GM10847 (cell line): ENCODE measurements around the gene NTSR1.

ENCODE experiments used
- POLR2A ChIP-seq: IDR thresholded peaks from 2 replicates; pipeline ENCODE4 v1.6.1; 2011; ENCODE audit not compliant: insufficient read length; ENCODE audit errors: extremely low read depth

NTSR1 gene

GRCh38 chr20:62667530-62668440 lies 40.9 kb upstream of the NTSR1 start:
- no peak for TF ChIP-seq POLR2A

GRCh38 chr20:62668441-62669027 lies 40.1 kb upstream of the NTSR1 start:
- no peak for TF ChIP-seq POLR2A

DNA sequence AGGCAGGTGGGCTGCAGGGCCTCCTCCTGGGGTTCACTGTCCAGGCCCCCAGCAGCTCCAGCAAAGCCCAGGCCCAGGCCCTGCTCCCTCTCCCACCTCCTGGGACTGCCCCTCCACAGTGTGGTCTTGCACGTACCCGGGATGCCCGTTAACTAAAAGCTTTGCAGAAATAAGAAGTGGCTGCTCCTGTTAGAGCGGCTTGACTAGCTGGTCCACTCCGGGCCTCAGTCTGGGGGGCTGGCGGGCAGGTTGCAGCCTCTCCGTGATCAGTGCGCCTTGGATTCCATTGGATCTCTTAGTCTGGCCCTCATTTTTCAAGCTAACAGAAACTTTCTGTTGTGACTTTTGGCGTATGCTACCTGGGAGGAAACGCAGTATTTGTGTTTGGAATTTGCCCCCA lies 39.4 kb upstream of the NTSR1 start:
- no peak for TF ChIP-seq POLR2A

GRCh38 chr20:62670156-62670555 lies 38.5 kb upstream of the NTSR1 start:
- no peak for TF ChIP-seq POLR2A

DNA sequence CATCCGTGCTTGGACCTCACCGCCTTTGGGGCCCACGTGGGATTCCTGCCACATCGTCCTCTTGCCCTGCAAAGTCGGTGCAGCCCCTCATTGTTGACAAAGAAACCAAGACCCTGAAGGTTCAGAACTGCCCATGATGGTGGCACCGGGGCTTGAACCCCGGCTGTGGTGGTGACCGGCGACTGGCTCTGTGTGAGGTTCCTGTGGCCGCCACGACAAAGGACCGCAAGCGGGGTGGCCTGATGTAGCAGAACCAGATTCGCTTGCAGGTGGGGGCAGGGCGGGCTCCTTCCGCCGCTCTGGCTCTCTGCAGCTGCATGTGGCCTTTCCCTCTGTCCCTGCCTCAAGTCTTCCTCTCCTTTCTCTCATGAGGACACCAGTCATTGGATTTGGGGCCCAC lies 37.6 kb upstream of the NTSR1 start:
- TF ChIP-seq POLR2A: no peak

DNA sequence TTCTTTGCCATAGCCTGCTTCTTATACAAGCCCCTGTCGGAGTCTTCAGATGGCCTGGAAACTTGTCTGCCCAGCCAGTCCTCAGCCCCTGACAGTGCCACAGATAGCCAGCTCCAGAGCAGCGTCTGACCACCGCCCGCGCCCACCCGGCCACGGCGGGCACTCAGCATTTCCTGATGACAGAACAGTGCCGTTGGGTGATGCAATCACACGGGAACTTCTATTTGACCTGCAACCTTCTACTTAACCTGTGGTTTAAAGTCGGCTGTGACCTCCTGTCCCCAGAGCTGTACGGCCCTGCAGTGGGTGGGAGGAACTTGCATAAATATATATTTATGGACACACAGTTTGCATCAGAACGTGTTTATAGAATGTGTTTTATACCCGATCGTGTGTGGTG lies 36.9 kb upstream of the NTSR1 start:
- no peak for TF ChIP-seq POLR2A

DNA sequence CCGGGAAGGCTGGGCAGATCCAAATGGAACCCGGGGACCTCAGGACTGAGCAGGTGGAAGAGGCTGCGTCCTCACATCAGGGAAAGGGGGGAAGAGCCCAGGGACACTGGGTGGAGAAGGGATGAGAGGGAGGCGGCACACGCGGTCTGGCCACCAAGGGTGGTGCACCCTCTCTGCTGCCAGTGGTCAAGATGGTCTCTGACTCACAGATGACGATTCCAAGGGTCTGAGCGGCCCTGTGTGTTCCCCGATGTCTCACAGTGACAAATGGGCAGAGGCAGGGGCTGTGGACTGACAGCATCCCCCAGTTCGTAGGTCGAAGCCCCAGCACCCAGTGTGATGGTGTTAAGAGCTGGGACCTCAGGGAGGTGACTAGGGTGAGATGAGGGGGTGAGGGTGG lies 34.3 kb upstream of the NTSR1 start:
- no peak for TF ChIP-seq POLR2A

GRCh38 chr20:62675156-62675876 lies 33.3 kb upstream of the NTSR1 start:
- TF ChIP-seq POLR2A: no peak

DNA sequence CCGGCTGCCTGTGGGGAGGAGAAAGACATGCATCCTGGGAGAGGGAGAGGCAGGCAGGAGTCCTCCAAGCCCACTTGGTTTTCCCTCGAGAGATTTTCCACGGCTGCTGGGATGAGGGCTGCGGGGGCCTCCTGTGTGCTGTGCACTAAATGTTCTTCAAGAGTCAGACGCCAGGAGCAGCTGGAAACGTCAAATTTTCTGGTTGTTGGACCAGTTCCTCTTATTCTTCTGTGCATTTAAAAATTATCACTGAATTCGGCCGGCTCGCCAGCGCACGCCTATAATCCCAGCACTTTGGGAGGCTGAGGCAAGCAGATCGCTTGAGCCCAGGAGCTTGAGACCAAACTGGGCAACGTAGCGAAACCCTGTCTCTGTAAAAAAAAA lies 32.8 kb upstream of the NTSR1 start:
- no peak for TF ChIP-seq POLR2A

GRCh38 chr20:62676976-62677375 lies 31.7 kb upstream of the NTSR1 start:
- no peak for TF ChIP-seq POLR2A

GRCh38 chr20:62677678-62678077 lies 31.0 kb upstream of the NTSR1 start:
- no peak for TF ChIP-seq POLR2A

- no peak for TF ChIP-seq POLR2A
These were observed 30.1 kb upstream of the NTSR1 start for GRCh38 chr20:62678553-62678952.

DNA sequence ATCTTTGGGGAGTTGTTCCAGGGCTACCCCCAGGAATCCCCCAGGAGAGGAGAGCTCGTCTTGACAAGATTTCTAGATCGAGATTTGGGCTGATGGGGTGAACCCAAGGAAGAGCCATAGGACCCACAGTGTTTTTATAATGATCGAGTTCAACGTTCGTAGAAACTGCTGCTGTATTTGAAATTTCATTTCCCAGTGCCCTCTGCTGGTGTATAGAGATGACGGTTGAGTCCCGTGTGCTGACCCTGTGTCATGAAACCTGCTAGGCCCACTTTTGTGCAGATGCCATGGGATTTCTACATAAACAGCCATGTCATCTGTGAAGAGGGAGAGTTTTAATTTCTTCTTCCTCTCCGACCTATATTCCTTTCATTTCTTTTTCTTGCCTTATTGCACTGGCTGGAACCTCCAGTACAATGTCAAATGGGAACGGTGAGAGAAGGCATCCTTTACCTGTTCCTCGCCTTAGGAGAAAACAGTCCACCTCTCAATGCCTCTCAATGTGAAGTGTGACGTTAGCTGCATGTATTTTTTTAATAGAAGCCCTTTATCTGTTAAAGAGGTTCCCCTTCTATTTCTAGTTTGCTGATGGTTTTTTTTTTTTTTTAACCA lies 28.6 kb upstream of the NTSR1 start:
- TF ChIP-seq POLR2A: no peak

GRCh38 chr20:62682912-62683517 lies 25.6 kb upstream of the NTSR1 start:
- no peak for TF ChIP-seq POLR2A

GRCh38 chr20:62684981-62685380 lies 23.7 kb upstream of the NTSR1 start:
- no peak for TF ChIP-seq POLR2A
